MCF 10A (cell line): Measurements from ENCODE around the gene RGS14. TPM values are rescaled to one million over a fixed set of nuclear protein-coding genes. Genes with fewer than 3 reads are reported as not detected.

Source experiments
- BruUV-seq: library from RNA; stranded (reverse); fragments of 400-500 nt; replicated peaks from 2 replicates; lab custom pipeline; 2021; lab: Mats Ljungman, UMichigan
- CTCF ChIA-PET: fragments of 300-600 bp; sonication (Branson Sonifier 250); formaldehyde crosslinking; extraction: SDS; loops from one replicate; lab custom pipeline; 2021; ENCODE audit warnings: antibody characterized with exemption, inconsistent platforms; lab: Yijun Ruan, JAX
- POLR2A ChIA-PET: fragments of 300-600, 350-650 bp; sonication (Branson Sonifier 250); formaldehyde crosslinking; extraction: SDS; loops from one replicate; lab custom pipeline; 2020; ENCODE audit warnings: antibody characterized with exemption, inconsistent platforms; lab: Yijun Ruan, JAX
- DNase-seq: peaks from one replicate; pipeline ENCODE4 v3.0.0-alpha.2; 2018; ENCODE audit not compliant: unreplicated experiment
- H3K27ac Mint-ChIP-seq: one replicate; pipeline ENCODE4 v1.8.0; 2022; ENCODE audit warnings: mild to moderate bottlenecking, low read depth, mixed read lengths; ENCODE audit not compliant: unreplicated experiment
- H3K27me3 Mint-ChIP-seq: one replicate; pipeline ENCODE4 v1.8.0; 2022; ENCODE audit warnings: mixed read lengths; ENCODE audit not compliant: insufficient read depth, unreplicated experiment
- H3K36me3 Mint-ChIP-seq: one replicate; pipeline ENCODE4 v1.8.0; 2022; ENCODE audit warnings: mild to moderate bottlenecking, moderate library complexity, mixed read lengths; ENCODE audit not compliant: insufficient read depth, unreplicated experiment
- H3K4me1 Mint-ChIP-seq: one replicate; pipeline ENCODE4 v1.8.0; 2022; ENCODE audit warnings: mixed read lengths; ENCODE audit not compliant: insufficient read depth, unreplicated experiment
- H3K4me3 Mint-ChIP-seq: one replicate; pipeline ENCODE4 v1.8.0; 2022; ENCODE audit warnings: mild to moderate bottlenecking, moderate library complexity, mixed read lengths; ENCODE audit not compliant: unreplicated experiment
- H3K9me3 Mint-ChIP-seq: one replicate; pipeline ENCODE4 v1.8.0; 2022; ENCODE audit warnings: mixed read lengths; ENCODE audit not compliant: unreplicated experiment
- intact Hi-C: fragments of 100-400 bp; cut with micrococcal nuclease; formaldehyde crosslinking; loops from 2 replicates; pipeline ENCODE4 v1.14.1; 2022
- total RNA-seq: library from RNA; stranded (reverse); gene quantifications from 2 replicates; pipeline ENCODE4 v1.2.3, GENCODE V29; 2022
- TF ChIP-seq, protein P1 (sequence below): fragments of 200-600 bp; IDR thresholded peaks from one replicate; pipeline ENCODE4 v1.8.0; 2022; ENCODE audit warnings: antibody characterized with exemption, mild to moderate bottlenecking; ENCODE audit not compliant: unreplicated experiment

RGS14 gene
- total RNA-seq, 1 experiment from 2014 or later, result 7.8 TPM

- TF ChIP-seq, protein P1, sequence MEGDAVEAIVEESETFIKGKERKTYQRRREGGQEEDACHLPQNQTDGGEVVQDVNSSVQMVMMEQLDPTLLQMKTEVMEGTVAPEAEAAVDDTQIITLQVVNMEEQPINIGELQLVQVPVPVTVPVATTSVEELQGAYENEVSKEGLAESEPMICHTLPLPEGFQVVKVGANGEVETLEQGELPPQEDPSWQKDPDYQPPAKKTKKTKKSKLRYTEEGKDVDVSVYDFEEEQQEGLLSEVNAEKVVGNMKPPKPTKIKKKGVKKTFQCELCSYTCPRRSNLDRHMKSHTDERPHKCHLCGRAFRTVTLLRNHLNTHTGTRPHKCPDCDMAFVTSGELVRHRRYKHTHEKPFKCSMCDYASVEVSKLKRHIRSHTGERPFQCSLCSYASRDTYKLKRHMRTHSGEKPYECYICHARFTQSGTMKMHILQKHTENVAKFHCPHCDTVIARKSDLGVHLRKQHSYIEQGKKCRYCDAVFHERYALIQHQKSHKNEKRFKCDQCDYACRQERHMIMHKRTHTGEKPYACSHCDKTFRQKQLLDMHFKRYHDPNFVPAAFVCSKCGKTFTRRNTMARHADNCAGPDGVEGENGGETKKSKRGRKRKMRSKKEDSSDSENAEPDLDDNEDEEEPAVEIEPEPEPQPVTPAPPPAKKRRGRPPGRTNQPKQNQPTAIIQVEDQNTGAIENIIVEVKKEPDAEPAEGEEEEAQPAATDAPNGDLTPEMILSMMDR, result no peak
- no peaks in the 10 kb centered on the region for H3K9me3 Mint-ChIP-seq
- BruUV-seq, result no TSS peak
- intact Hi-C loops, result no loop called here
- POLR2A ChIA-PET, result interaction anchor here (1.2 to 1.9 kb wide), 2 partner anchors 35 to 95 kb away, joined by 5 read pairs; no protein-coding TSS in a partner anchor
- peaks cover 30% of the 10 kb centered on the region for H3K4me1 Mint-ChIP-seq
- no peak overlapping the region for H3K27ac Mint-ChIP-seq
- H3K4me3 Mint-ChIP-seq, result no peak overlapping the region
- CTCF ChIA-PET, result interaction anchor here (0.6 to 4.4 kb wide), 5 partner anchors 15 to 222 kb away, joined by 3 to 22 read pairs (median 4); no protein-coding TSS in a partner anchor
- DNase-seq, result no peak
- no peaks in the 10 kb centered on the region for H3K36me3 Mint-ChIP-seq
- H3K27me3 Mint-ChIP-seq, result no peaks in the 10 kb centered on the region
Measured at GRCh38 chr5:177354256-177354655, 3.5 kb upstream of the RGS14 start.

DNA sequence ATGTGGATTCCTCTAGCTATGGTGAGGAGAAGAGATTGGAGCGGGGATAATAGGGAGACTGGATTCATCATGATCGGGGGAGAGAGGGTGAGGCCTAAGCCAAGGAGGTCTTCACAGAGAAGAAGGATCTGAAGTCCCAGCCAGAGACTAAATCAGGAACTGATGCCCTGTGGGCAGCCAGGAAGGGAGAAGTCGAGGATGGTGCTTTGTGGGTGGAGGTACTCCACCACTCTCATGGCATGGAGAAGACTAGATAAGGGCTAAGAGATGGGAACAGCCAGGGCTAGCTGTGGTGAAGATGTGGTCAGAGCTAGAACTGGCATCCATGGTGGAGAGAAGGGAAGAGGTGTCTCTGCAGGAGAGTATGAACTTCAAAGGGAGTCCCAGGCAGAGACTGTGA is 3.0 kb upstream of the RGS14 start:
- peaks cover 26% of the 10 kb centered on the region for H3K4me1 Mint-ChIP-seq
- H3K36me3 Mint-ChIP-seq, result no peaks in the 10 kb centered on the region
- intact Hi-C loops, result no loop called here
- no TSS peak for BruUV-seq
- ChIA-PET POLR2A (interaction anchor here (1.2 to 1.9 kb wide), 2 partner anchors 34 to 95 kb away, joined by 5 read pairs; no protein-coding TSS in a partner anchor), CTCF (interaction anchor here (1.1 to 4.4 kb wide), 4 partner anchors 15 to 48 kb away, joined by 3 to 22 read pairs (median 4); no protein-coding TSS in a partner anchor)
- no peak overlapping the region for H3K27ac Mint-ChIP-seq
- TF ChIP-seq, protein P1, result no peak
- no peaks in the 10 kb centered on the region for H3K27me3 Mint-ChIP-seq
- no peak overlapping the region for H3K4me3 Mint-ChIP-seq
- DNase-seq, result no peak
- no peaks in the 10 kb centered on the region for H3K9me3 Mint-ChIP-seq

DNA sequence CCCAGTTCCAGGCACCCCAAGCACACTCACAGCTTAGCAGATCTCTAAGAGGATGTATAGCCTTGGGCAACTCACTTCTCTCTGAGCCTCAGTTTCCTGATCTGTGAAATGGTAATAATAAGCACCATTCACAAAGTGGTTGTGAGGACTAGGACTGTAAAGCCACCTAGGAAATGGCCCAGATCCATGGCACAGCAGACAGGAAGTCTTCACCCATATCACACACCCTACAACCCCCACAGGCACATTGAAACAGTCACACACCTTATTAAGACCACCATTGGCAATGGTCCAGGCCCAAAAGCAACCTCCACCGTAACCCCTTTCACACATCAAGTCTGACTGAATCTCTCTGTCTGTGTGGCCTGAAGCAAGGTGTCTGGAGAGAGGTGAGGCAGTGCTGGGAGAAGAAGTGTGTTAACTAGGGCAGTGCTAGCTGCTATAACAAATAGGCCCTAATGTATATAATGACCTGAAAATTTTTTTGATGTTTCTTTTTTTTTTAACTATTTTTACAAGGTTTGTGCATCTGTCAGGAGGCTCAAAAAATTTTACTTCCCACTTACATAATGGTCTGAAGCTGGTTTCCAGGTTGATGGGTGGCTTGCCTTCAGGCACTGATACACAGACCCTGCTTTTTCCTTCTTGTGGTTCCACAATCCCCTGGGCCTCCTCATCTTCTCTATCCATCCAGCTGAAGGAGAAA is 2.4 kb upstream of the RGS14 start:
- no peaks in the 10 kb centered on the region for H3K9me3 Mint-ChIP-seq
- no peak overlapping the region for H3K27ac Mint-ChIP-seq
- ChIA-PET POLR2A (interaction anchor here (0.6 to 1.9 kb wide), 5 partner anchors 9 to 615 kb away, joined by 3 to 5 read pairs (median 3); no protein-coding TSS in a partner anchor), CTCF (interaction anchor here (0.8 to 1.2 kb wide), 6 partner anchors 14 to 152 kb away, joined by 3 to 7 read pairs (median 4); no protein-coding TSS in a partner anchor)
- no peak overlapping the region for H3K4me3 Mint-ChIP-seq
- no TSS peak for BruUV-seq
- no peaks in the 10 kb centered on the region for H3K36me3 Mint-ChIP-seq
- no peaks in the 10 kb centered on the region for H3K27me3 Mint-ChIP-seq
- H3K4me1 Mint-ChIP-seq, result peaks cover 20% of the 10 kb centered on the region
- TF ChIP-seq, protein P1, result no peak
- DNase-seq, result no peak
- intact Hi-C loops, result no loop called here

DNA sequence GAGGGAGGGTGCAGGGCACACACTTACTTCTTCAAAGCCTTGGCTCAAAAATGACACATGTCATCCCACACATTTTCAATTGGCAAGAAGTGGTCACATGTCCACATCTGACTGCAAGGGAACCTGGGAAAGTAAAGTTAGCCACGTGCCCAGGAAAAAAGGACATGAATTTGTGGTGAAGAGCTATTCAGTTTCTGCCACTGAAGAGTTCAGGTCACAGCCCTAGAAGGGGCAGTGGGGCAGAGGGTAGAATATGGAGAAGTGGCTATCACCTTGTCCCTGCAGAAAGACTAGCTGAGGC is 1.9 kb upstream of the RGS14 start:
- TF ChIP-seq, protein P1, result no peak
- no TSS peak for BruUV-seq
- H3K27ac Mint-ChIP-seq, result no peak overlapping the region
- no peaks in the 10 kb centered on the region for H3K27me3 Mint-ChIP-seq
- DNase-seq, result no peak
- intact Hi-C loops, result no loop called here
- ChIA-PET POLR2A (interaction anchor here (0.6 to 2.0 kb wide), 4 partner anchors 8 to 615 kb away, joined by 3 to 5 read pairs (median 3); no protein-coding TSS in a partner anchor), CTCF (interaction anchor here (0.6 to 1.5 kb wide), 7 partner anchors 11 to 151 kb away, joined by 3 to 7 read pairs (median 3); no protein-coding TSS in a partner anchor)
- H3K4me1 Mint-ChIP-seq, result peaks cover 18% of the 10 kb centered on the region
- no peaks in the 10 kb centered on the region for H3K36me3 Mint-ChIP-seq
- H3K9me3 Mint-ChIP-seq, result no peaks in the 10 kb centered on the region
- H3K4me3 Mint-ChIP-seq, result no peak overlapping the region
